Measurements from ENCODE around the gene CELA1. TPM values are rescaled to one million over a fixed set of nuclear protein-coding genes. Genes with fewer than 3 reads are reported as not detected.

Gene CELA1
- total and polyA plus RNA-seq, 2 of the 13 experiments (the other 11 are each of a cell fraction or from before 2014, with no cell fraction given): not detected

DNA sequence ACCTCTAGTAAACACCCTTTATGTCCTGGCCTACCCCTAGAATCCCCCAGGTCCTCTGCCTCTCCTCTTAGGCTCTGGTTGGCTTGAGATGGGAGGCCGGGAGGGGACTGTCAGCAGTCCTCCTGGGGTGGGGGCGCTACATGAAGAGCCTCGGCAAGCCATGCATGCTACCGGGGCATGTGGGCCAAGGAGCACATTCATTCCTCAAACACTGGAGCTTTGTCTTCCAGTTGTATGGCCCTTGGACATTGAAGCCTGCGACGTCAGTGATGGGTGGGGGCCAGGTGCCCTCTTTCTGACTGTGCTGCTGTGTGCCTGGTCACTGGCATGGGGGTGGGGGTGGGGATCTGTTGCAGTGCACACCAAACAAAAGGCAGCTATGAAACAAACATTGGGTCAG, 15.8 kb upstream of the CELA1 start (continued):
- TF ChIP-seq HNRNPLL (IDR thresholded peaks at IDR 0.05; ENCODE audit: low read depth, low read length, poor library complexity, severe bottlenecking): no peak

DNA sequence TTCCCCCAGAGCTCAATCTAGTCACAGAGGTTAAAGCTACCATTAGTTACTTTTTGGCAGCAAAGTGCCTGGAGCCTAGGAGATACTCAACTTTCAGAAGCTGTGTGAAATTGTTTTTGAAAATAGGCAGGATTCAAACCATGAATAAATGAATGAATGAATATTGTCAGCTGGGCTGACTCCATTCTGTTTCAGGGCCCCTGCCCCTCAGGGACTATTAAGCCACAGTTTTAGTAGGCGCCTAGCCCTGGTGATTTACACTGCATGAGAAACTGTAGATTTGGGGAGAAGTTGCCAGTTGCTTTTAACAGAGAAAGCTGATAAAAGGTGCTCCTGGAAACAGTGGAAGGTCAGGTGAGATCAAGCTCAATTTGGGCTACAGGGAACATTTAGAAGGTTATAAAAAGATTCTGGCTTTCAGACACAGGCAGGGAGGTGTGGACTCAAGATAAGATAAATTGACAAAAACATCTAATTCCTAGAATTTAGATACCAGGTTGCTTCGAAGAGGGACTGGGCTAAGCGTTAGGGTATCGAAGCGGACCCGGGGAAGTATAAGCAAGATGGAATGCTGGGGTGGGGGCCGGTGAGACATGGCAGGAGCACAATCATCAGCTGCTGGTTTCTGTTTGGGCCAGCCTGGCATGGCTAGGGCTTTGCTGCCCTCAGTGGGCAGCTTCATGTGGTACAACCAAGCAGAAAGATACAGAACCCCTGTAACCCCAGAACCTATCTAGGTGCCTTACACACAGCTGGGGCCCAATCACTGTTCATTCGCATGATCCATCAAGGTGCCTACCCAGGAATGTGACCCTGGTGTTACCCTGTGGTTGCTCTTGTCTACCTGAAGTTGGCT, 14.9 kb upstream of the CELA1 start:
- TF ChIP-seq, protein P1, sequence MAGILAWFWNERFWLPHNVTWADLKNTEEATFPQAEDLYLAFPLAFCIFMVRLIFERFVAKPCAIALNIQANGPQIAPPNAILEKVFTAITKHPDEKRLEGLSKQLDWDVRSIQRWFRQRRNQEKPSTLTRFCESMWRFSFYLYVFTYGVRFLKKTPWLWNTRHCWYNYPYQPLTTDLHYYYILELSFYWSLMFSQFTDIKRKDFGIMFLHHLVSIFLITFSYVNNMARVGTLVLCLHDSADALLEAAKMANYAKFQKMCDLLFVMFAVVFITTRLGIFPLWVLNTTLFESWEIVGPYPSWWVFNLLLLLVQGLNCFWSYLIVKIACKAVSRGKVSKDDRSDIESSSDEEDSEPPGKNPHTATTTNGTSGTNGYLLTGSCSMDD (CRISPR knock-in tag; IDR thresholded peaks at IDR 0.05): no peak
- TF ChIP-seq, protein P2, sequence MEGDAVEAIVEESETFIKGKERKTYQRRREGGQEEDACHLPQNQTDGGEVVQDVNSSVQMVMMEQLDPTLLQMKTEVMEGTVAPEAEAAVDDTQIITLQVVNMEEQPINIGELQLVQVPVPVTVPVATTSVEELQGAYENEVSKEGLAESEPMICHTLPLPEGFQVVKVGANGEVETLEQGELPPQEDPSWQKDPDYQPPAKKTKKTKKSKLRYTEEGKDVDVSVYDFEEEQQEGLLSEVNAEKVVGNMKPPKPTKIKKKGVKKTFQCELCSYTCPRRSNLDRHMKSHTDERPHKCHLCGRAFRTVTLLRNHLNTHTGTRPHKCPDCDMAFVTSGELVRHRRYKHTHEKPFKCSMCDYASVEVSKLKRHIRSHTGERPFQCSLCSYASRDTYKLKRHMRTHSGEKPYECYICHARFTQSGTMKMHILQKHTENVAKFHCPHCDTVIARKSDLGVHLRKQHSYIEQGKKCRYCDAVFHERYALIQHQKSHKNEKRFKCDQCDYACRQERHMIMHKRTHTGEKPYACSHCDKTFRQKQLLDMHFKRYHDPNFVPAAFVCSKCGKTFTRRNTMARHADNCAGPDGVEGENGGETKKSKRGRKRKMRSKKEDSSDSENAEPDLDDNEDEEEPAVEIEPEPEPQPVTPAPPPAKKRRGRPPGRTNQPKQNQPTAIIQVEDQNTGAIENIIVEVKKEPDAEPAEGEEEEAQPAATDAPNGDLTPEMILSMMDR (CRISPR knock-in tag; IDR thresholded peaks at IDR 0.05): peak; percentile 21; the same call in 1 of the 2 replicates
- no peak for TF ChIP-seq SSRP1 (CRISPR knock-in tag; IDR thresholded peaks at IDR 0.05)
- ATAC-seq: peak; percentile 32

More for the DNA sequence above, 14.9 kb upstream of the CELA1 start:
- intact Hi-C loops (cut with micrococcal nuclease; ENCODE audit: unreplicated experiment) (no loop called here), in situ Hi-C loops (cut with HindIII; ENCODE audit: extremely low pct_ligation_motif_present, low pct_unique_long_range_greater_than_20kb) (no loop called here)
- no peaks in the 10 kb centered on the region for H3K9me3 ChIP-seq (ENCODE audit: low read length)
- H3K27me3 ChIP-seq (ENCODE audit: control insufficient read depth in 1 of 2, insufficient read depth in 2 of 2, low read length in 2 of 2): 0 out of 5 replicates have a peak, but pooled peaks cover 0 to 2% of the 10 kb centered on the region in 2 experiments
- peaks cover 55% of the 10 kb centered on the region for H3K4me1 ChIP-seq (ENCODE audit: insufficient read depth, low read length)
- ChIA-PET CTCF (ENCODE audit: low intra/inter-chr PET ratio, low total read pairs) (no interaction called here), POLR2A (no interaction called here)
- DNase-seq (ENCODE audit: low spot score) (no peak), FAIRE-seq (no peak)
- BruUV-seq (replicated peaks): no TSS peak
- H3K79me2 ChIP-seq (ENCODE audit: insufficient read depth, low read length): no peaks in the 10 kb centered on the region
- H3K27ac ChIP-seq (ENCODE audit: extremely low read length, insufficient read depth, low read length): peak overlapping the region; percentile 48
- H3K4me2 ChIP-seq (ENCODE audit: low read depth, low read length): peak overlapping the region; percentile 41; the same call in 1 of the 2 replicates
- WGBS (ENCODE audit: low lambda C conversion rate): 87% methylated on average over 8 of the region's 8 CpGs
- no peaks in the 10 kb centered on the region for H4K20me1 ChIP-seq (ENCODE audit: insufficient read depth, low read length)
- H3K9ac ChIP-seq (ENCODE audit: insufficient read depth, low read depth, low read length): no peak overlapping the region; the same call in 1 of the 2 replicates
- no peak overlapping the region for H2AFZ ChIP-seq (ENCODE audit: low read length)
- no peak overlapping the region for H3K4me3 ChIP-seq (replicated peaks in 1 of 3; ENCODE audit: insufficient read depth in 1 of 3, low read depth in 2 of 3, low read length in 3 of 3)
- H3K36me3 ChIP-seq (replicated peaks in 1 of 2; ENCODE audit: control insufficient read depth in 1 of 2, insufficient read depth in 2 of 2, low read length in 2 of 2): no peaks in the 10 kb centered on the region

All from HepG2 (cell line).